H54 (cell line): Measurements from ENCODE around the gene APBA1.
"Not testable (repeated sequence)": the region's sequence is repeated elsewhere in the genome, so short reads cannot be mapped to it uniquely, and the experiment has no call there.

ENCODE experiments used
- DNase-seq: peaks from one replicate; pipeline ENCODE4 v3.0.0; 2011; ENCODE audit warnings: low spot score, mixed read lengths; ENCODE audit not compliant: insufficient read length
- FAIRE-seq: peaks from 3 replicates; lab custom pipeline; 2011; peaks lifted over from hg19 to GRCh38; lab: Jason Lieb, UNC
- POLR2A ChIP-seq: IDR thresholded peaks from 2 replicates; pipeline ENCODE4 v1.6.1; 2011; ENCODE audit warnings: low read depth, mild to moderate bottlenecking, low read length

Gene APBA1

DNA sequence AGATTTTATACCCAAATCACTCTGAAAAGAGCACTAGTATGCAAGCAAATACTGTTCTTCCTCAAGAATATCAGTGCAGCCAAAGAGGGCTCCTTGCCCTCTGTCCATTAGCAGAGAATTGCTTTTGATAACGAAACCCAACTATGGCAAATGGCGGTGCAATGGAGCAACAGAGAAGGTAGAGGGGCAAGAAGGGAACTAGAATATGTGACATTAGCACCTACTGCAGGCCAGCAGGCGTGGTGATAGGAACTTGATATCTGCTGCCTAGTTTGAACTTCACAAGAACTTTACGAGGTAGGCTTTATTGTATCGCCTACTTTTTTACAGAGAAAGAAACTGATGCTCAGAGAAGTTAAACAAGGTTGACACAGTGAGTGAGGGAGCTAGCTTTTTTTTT, 66.1 kb downstream of the APBA1 start:
- no peak for FAIRE-seq
- no peak for DNase-seq
- TF ChIP-seq POLR2A: no peak

DNA sequence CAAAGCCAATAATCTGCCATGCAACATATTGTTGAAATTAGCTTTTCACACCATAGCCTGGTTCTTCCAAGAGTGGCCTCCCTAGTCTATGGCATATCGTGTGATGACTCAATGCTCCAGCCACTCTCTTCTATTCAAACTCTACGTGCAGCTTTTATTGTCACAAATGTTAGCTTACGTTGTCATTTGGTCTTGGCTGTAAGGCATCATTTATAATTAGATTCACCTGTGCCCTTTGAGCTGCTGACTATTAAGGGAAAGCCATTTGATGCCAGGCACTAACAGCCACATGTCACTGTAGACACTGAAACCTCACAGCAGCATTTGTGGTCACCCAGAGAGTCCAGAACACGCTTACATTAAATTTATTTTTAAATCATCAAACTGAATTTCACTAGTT, 66.8 kb downstream of the APBA1 start:
- no peak for FAIRE-seq
- no peak for TF ChIP-seq POLR2A
- DNase-seq: no peak

DNA sequence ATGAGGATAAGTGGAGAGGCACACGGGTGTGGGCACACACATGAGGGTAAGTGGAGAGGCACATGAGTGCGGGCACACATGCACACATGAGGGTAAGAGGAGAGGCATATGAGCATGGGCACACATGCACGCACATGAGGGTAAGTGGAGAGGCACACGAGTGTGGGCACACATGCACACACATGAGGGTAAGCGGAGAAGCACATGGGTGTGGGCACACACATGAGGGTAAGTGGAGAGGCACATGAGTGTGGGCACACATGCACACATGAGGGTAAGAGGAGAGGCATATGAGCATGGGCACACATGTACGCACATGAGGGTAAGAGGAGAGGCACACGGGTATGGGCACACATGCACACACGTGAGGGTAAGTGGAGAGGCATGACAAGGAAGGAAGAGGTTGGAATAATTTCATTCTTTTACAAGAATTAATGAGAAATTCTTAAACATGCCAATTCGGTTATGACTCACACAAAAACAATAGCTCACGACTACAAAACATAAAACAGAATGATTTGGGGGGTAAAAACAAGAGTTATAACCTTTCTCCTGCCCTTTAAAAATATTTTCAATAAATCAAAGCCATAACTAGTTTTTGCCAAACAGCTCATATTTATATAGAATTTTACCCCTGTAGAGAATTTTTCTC, 67.5 kb downstream of the APBA1 start:
- DNase-seq (no peak), FAIRE-seq (no peak)
- TF ChIP-seq POLR2A: no peak

DNA sequence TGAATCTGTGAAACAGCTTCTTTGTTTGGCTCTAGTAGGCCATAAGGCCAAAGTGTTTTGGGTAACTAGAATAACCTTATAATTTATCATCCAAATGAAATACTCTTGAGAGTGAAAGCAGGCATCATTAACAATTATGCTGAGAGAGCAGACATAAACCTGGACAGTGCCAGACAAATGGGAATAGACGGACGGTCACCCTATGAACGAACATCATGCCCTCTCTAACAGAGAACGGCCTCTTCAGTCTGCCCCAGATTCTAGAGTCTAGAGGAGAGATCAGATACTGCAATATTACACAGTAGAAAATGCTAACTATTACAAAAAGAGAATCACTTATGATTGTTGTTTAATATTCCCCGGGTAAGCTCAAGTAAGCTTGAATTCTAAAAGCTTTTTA, 68.5 kb downstream of the APBA1 start:
- DNase-seq (no peak), FAIRE-seq (no peak)
- TF ChIP-seq POLR2A: no peak

DNA sequence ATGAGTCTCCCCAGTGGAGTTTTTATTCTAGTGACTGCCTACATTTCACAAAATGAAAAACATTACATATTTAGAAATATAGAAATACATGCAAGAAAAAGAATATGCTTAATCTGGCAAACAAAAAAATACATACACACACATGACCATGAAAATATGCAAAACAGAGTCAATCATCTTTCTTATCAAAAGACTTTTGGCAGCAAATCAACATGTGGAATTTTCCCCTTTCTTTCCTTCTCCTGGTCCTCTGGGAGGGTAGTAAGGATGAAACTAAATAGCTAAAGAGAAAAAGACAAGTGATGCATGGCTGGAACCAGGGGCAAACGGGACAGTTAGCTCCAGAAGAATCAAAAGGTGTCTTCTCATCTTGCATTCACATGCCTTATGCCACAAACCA, 69.4 kb downstream of the APBA1 start:
- FAIRE-seq (no peak), DNase-seq (no peak)
- no peak for TF ChIP-seq POLR2A

DNA sequence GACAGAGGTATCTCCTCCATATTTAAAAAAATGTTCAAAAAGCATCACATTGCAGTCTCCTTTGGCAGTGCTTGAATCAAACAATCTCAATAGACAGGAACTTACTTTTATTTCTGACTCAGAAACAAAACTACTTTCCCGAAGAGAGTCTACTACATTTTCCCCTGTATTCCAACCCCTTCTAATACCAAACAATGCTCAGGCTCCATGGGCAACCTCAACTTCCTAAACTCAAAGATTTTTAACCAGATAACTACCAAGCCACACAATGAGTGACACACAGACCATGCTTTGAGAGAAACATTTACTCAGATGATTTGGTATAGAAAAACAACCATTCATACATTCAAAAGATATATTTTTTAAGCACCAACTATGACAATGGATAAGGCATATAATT, 70.5 kb downstream of the APBA1 start:
- FAIRE-seq (no peak), DNase-seq (no peak)
- TF ChIP-seq POLR2A: no peak

DNA sequence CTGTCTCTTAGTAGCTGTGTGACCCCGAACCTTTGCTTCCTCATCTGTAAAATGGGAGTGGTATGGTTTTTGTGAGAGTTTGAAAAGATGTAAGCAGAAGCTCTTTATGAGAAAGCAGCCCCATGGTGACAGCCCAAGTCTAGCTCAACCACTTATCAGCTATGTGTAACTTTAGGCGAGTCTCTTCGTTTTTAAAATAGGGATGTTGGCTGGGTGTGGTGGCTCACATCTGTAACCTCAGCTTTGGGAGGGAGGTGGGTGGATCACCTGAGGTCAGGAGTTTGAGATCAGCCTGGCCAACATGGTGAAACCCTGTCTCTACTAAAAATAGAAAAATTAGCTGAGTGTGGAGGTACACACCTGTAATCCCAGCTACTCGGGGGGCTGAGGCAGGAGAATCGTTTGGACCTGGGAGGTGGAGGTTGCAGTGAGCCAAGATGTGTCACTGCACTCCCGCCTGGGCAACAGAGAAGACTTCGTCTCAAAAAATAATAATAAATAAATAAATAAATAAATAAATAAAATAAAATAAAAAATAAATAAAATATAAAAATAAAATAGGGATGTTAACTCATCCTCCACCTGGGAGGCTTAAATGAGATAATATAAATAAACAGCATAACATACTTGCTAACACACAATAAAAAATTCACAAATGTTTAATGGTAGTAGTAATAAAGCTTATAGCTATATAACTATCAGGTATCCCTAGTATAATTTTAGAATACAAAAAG, 71.7 kb downstream of the APBA1 start:
- FAIRE-seq (no peak), DNase-seq (no peak)
- TF ChIP-seq POLR2A: no peak

DNA sequence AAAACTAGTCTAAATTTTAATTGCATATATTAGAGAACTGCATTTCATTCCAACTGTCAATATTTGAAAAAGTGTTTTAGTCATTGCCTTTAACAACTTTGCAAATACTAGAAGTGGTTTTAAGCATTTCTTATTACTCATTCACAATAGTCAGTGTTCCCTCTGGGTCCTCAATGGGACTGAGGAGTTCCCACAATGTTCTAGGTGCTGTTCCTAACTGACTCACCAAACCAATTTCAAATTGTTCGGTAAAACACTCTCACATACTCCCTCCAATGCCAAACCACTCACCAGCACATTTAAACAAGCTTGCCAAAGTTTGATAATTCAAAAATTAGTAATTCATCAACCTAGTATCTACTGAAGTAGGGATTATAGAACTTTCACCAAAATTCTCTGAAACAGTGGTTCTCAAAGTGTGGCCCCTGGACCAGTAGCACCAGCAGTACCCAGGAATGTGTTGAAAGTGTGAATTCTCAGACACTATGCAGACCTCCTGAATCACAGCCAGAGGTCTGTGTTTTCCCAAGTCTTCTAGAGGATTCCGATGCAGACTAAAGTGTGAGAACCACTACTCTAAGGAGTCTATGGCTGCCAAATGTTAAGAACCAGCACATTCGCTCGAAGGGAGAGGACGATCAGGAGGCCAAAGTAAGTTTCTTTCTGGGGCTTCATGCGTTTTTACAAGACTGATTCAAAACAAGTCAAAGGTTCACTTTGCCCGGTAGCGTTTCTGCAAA, 72.8 kb downstream of the APBA1 start:
- TF ChIP-seq POLR2A: no peak
- DNase-seq (no peak), FAIRE-seq (no peak)

DNA sequence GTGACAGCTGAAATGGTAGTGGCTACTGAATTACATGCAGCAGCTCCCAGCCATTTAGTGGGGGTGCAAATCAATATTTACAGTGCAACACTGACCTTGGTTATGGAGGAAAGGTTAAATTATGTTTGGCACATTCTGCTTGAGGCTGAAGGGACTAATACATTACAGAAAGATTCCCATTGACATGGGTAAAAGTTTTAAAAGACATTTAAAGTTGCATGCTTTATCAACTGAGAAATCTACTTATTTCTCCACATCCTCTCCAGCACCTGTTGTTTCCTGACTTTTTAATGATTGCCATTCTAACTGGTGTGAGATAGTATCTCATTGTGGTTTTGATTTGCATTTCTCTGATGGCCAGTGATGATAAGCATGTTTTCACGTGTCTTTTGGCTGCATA, 75.3 kb downstream of the APBA1 start:
- FAIRE-seq, DNase-seq: not testable (repeated sequence)

DNA sequence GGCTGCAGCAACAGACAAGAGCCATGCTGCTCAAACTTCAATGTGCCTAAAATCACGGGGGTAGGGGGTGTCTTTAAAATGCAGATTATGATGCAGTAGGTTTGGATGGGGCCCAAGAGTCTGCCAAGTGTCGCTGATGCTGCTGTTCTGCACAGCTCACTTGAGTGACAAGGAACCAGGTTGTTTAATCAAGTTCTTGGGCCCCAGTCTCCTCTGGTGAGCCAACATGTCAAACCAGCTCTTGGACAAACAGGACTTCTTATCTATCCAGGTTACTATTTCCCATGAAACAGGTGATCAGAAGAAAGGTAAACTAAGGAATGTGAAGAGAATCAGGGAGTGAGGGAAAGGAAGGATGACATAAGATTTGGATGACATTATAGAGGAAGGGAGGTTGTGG, 78.0 kb downstream of the APBA1 start:
- FAIRE-seq (no peak), DNase-seq (no peak)
- no peak for TF ChIP-seq POLR2A

DNA sequence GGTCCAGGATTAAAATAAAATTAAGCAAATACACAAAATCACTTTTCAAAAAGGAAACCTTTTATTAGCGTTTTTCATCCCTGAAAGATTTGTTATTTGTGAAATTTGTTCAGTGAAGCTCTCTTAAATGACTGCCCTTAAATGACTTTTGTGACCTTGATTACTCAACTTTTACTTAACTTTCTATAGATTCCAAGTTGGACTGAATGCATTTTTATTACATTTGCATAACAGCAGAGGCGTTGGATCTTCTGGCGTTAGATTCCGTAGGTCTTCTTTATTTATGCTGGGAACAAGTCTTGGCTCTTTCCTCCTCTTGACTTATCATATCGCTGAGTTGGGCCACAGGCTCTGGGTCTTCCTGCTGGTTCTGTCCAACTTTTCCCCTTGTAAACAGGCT, 78.4 kb downstream of the APBA1 start:
- FAIRE-seq (no peak), DNase-seq (no peak)
- no peak for TF ChIP-seq POLR2A

DNA sequence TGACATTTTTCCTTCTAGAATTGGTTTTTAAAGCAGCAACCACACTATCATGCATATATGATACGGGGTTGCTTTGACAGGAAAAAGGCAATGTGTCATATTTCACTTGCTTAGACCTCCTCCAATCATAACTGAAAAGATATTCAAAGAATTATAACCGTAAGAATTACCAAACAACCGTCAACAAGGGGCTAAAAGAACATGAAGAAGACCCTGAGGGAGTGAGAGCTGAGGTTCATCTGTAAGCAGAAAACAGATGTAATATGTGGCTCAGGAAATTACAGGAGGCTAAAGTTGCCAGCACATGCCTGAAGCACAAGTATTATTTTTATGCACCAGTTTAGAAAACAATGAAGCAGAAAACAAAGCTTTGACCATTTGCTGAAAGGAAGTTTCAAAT, 78.9 kb downstream of the APBA1 start:
- FAIRE-seq (no peak), DNase-seq (no peak)

DNA sequence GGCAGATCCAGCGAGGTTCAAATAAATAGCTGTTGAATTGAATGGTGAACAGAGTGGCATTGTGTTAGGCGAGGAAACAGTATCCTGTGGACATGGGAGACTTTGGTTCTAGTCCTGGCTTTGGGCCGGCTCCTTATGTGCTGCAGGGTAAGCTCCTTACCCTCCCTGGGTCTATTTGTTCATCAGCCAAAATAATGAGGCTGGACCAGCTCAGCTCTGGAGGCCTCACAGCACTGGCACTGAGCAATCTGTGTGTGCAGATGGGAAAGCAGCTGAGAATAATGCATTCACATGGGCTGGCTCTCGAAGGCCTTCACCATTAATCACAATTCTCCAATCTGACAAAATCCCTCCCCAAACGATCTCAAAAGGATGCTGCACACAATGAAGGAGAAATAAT, 81.9 kb downstream of the APBA1 start:
- FAIRE-seq: no peak
- DNase-seq: no peak
- TF ChIP-seq POLR2A: no peak

More for the DNA sequence above, 78.9 kb downstream of the APBA1 start:
- no peak for TF ChIP-seq POLR2A

DNA sequence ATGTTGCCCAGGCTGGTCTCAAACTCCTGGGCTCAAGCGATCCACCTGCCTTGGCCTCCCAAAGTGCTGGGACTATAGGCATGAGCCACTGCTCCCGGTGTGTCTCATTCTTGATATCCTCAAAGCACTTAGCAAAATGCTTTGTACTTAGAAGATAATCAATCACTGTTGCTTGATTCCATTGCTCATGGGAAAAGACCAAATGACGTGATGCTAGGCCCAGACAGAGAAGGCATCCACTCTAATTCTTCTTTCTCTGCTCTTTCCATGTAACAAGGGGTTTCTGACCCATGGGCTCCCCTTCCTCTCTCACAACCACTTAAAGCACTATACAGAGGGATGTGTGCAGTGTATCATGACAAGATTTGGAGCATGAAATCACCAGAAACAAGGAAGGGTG, 83.0 kb downstream of the APBA1 start:
- FAIRE-seq (no peak), DNase-seq (no peak)
- TF ChIP-seq POLR2A: no peak

DNA sequence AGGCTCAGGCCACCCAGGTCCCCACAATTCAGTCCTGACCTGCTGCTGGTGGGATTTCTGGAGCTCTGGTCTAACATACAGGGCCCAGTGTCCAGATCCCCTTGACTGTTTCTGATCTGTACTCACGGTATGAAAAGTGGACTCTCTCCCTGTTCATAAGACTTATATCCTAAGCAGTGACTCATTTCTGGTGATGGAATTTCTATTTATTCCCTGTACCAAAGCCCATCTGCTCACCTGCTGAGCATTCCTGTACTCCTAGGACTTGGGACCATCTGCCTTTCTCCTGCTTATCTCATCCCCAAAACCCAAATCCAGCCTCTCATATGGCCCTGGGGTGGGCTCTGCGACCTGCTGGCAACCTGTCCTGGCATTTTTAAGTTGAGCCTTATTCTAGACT, 86.6 kb downstream of the APBA1 start:
- no peak for TF ChIP-seq POLR2A
- DNase-seq: no peak
- no peak for FAIRE-seq
